Stimulated activated CD4-positive, alpha-beta T cell treated with anti-CD3 and anti-CD28 coated beads, Interleukin-4, amount 100 ng/mL, for 4 hours (primary cell): ENCODE results near the gene NCOR2.

Experiments used
- DNase-seq, 2 experiments: peaks; one replicate each; pipeline ENCODE4 v3.0.0-alpha.2; 2020

Gene NCOR2

GRCh38 chr12:124573839-124574786 is 6.7 kb upstream of the NCOR2 start:
- no peak for DNase-seq

DNA sequence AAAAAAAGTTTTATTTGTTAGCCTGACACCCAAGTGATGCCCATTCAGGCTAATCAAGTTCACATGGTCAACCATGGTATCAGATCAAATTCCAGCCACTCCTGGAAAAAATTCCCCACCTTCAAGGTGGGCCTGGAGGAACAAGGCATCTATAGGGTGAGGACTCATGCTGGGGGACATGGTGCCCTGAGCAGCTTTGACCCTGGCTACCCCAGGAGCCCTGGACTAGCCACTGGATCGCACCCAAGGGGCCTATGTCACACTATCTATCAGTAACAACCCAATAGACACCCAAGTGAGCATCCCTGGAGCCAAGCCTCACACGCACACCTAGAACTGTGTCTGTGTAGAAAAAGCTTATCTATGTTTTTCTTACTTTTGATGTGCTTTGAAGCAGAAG is 4.1 kb upstream of the NCOR2 start:
- DNase-seq = no peak

DNA sequence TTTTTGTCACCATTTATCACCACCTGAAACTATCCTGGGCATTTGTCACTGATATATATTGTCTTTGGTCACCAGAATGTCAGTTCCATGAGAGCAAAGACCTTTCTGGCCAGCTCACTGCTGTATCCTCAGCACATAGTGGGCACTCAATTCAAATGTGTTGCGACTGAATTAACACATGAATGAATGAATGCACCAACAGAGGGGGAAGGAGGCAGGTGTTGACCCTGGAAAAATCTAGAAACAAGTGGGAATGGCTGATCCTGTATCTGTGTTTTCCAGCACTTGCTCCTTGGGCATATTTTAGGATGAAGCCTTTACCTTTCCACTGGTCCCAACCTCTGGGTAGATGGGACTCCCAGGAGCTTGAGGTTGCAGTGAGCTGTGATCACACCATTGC is 3.4 kb upstream of the NCOR2 start:
- DNase-seq = no peak

- DNase-seq = no peak
Observed at GRCh38 chr12:124569375-124570148, 2.1 kb upstream of the NCOR2 start.

DNA sequence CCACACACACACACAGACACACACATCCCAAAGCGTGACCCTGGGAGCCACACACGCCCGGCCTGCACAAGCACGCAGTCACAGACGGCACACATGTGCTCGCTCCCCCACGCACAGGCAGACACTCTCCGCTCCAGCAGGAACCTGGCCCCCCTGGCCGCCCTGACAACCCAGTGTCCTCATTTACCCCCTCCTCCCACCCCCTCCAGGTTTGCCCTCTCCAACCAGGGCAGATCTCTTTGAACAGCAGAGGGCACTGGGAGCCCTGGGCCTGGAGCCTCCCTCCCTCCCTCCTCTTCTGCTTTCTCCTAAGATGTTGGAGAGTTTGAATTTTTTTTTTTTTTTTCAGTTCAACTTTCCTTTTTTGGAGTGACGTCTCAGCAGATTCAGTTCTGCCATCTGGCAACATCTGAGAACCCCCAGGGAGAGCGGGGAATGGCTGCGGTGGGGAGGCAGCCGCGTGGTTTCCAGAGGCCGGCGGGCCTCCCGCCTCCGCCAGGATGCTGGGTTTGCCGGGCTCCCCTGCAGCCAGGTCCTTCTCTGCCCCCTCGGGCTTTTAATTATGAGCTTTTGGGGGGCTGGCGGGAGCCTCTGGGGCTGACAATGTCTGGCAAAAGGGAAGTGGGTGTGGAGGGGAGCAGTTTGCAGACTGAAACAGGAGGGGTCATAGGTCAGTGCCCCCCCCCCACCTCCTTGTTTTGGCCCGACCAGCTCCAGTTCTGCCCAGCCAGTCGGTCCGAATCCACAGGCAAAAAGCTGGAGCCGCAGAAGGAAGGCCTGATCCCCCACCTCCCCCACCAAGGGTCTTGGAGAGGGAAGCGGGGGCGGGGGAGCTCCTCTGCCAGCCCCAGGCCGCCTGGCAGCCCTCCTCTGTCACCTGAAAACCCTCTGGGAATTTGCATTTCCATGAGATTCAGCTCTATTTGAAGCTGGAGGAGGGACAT is 1.3 kb upstream of the NCOR2 start:
- peak; percentile 26 for DNase-seq

- peak; percentile 79 to 82 for DNase-seq
Observed at GRCh38 chr12:124567673-124568373, 411 bp upstream of the NCOR2 start.

DNA sequence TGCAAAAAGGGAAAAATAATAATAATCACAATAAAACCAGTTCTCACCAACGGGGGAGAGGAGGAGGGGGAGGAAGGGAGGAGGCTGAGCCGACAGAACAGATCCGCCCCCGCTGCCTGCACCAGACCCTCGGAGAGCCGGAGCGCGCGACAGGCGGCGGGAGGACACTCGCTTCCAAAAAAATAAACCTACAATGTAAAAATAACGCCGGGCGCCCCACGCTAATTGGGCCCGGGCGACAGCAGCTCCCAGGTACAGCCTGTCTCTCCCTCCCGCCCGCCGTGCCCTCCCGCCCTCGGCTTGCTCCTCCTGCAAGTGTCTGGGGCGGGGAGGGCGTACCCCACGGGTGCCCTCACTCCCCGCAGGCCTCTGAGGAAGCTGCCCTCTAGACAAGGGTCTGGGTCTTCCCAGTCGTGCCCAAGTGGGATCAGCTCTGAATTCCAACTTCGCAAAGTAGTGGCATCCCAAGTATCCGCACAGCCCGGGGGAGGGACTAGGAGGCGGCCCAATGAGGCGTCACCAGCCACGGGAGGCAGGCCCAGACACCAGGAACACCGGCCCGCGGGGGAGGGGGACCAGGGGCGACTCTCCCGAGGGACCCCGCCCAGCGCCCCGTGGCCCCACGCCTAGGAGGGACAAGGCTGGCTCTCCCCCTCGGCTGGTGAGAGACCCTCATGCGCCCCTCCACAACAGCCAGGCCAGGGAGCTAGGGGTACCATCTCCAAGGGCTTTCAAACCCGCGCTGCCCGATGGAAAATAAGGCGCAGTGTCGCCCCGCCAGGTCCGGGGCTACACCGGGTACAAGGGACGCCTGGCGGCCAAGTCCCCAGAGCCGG is 1.0 kb downstream of the NCOR2 start:
- peak; percentile 62 to 69 for DNase-seq

DNA sequence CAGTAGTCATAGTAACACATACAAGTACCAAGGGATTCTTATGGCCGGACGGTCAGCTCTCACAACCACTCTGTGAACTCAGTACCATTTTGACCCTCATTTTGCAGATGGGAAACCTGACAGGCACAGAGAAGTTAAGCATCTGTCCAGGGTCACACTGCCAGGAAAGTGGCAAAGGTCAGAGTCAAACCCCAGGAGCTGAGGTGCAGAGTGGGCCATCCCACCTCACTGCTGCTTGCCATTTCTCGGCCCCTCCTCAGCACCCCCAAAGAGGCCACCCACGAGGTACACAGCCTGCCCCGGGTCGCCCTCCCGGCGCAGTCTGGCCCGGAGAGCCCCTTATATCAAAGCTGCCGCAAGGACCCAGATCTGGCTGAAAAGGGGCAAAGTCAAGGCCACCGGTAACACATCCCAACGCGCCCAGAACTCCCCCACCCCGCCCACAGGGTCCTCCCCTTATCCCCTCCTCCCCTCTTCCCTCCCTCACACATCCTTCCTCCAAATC is 1.7 kb downstream of the NCOR2 start:
- DNase-seq = no peak

GRCh38 chr12:124564971-124565491 is 2.4 kb downstream of the NCOR2 start:
- DNase-seq = no peak

DNA sequence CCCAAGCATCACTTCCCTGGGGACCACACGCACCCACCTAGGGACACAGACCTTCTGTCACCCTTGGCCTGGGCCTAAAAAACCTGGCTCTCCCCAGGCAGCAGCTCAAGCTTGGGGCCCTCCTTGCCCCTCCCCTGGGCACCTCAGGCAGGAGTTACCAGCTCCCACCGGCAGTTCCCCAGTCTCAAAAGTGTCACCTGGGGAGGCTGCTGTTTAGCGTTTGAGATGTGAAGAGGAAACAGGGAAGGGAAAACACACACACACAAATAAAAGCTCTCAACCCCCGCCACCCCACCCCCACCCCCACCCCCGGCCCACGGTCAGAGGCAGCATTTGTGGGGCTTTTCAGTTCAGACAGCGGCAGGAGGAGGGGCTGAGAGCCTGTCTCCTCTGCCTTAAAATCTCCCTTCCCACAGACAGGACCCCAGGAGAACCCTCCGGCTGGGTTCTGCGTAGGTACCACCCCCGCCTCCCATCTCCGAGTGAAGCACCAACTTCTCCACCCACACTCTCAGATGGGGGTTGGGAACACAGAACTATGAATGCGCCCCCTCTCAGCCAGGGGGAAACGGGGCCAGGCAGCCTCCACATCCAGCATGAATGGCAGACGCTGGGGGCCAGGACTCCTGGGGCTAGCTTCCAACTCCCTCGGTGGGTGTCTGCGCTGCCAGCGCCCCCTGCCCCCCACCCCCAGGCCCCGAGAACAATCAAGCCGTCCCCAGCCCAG is 3.0 kb downstream of the NCOR2 start:
- DNase-seq = peak in 1 of 2 experiments; percentile 38

- no peak for DNase-seq
Observed at GRCh38 chr12:124563809-124564208, 3.6 kb downstream of the NCOR2 start.

- DNase-seq = no peak
Observed at GRCh38 chr12:124563401-124563800, 4.0 kb downstream of the NCOR2 start.

GRCh38 chr12:124562796-124563181 is 4.6 kb downstream of the NCOR2 start:
- DNase-seq = no peak

DNA sequence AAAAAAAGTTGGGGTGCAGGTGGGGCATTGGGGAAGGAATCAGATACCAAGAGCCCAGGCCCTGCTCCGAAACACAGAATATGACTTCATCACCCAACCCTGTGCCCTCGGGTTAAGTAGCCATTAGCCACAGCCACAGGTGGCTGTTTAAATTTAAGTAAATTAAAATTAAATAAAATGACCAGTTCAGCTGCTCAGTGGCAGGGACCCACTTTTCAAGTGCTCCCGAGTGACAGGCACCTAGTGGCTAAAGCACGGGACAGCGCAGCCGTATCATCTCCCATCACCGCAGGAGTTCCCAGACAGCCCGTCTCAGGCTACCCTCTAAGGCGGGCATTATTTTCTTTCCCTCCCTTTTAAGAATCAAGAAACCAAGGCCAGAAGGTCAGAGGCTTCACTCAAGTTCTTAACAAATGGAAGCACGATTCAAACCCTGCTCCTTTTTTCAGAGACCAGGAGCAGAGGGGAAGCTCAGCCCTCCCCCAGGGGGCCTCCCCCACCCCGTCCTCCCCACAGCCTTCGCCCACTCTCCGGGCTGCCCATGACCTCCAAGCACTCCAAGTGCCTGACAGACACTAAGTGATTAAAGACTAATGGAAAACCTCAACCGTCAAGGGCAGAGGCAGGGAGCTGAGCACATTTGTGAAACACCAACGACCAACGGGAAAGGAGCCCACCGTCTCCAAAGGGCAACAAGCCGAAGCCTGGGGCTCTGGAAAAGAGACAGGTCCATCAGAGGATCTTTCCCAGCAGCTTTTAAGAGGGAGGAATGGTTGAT is 5.2 kb downstream of the NCOR2 start:
- no peak for DNase-seq

- DNase-seq = no peak
Observed at GRCh38 chr12:124561231-124561630, 6.2 kb downstream of the NCOR2 start.

DNA sequence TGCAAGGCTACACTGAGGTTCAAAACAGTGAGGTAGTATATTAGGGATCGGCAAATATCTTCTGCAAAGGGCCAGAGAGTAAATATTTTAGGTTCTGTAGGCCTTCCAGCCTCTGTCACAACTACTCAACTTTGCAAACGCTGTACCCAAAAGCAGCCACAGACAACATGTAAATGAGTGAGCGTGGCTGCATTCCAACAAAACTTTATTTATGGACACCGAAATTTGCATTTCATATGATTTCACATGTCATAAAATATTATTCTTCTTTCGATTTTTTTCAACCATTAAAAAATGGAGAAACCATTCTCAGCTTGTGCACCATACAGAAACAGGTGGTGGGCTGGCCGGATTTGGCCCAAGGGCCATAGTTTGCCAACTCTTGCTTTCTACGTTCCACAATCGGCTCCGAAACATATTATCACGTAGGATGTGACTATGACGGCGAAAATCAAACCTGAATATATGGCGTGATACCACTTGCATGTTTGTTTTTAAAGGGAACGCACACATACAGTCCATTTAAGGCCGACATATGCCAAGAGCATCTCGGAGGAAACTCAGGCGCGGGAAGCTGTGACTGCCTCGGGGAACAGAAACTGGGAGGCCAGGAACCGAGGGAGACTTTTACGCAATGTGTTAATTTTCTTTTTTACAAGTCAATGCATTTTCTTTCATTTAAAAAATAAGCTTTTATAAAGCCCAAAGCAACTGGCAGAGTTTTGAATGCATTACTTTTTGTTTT is 7.1 kb downstream of the NCOR2 start:
- DNase-seq = no peak

DNA sequence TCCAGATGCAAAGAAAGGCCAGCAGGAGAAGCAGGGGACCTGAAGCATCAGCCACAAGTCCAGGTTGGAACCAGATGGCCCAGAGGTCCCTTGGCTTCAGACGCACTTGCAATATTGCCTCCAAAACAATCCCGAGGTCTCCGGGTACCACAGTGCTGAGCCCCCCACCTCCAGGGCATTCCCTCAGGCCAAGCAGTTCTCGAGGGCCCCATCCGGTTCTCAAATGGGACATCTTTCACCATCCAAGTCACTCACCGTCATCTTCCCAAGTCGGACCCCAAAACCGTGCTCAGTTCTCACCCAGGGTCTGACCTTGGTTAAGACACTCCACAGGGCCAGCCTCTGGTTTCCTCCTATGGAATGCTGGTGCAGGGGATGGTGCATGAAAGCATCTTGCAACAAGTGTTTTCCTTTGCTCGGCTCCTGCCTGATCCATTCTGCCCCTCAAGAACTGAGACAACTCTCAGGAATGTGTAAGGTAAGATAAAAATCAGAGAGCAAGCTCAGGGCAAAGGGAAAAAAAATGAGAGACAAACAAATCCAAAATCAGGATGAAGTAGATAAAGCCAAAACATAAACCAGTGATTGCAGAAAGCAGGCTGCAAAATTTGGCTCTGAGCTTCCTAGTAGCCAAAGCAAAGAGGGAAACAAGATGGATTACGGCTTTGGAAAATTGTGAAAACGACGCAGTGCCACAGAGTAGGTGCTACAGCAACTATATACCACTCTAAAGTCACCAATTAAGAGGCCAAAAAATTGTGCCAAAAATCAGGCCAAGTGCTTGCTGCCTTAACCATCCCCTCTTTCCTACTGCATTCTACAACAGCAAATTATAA is 8.0 kb downstream of the NCOR2 start:
- DNase-seq = no peak

- no peak for DNase-seq
Observed at GRCh38 chr12:124558313-124558712, 9.1 kb downstream of the NCOR2 start.
